Activated B cell treated with CpG ODN at 0.5 μM for 24 hours (primary cell): ENCODE results near the gene FAM187B. TPM values are rescaled to one million over a fixed set of nuclear protein-coding genes. Genes with fewer than 3 reads are reported as not detected.

Experiments
- ATAC-seq: fragments of 200-7000 bp; cut with Tn5 transposase; one replicate; pipeline ENCODE4 v1.10.0; 2021; ENCODE audit warnings: low read depth, mild to moderate bottlenecking, moderate library complexity
- CTCF ChIA-PET: fragments of 350-600 bp; sonication (Branson Sonifier 250); formaldehyde crosslinking; loops from one replicate; lab custom pipeline; 2021; ENCODE audit warnings: antibody characterized with exemption; lab: Charles Lee
- POLR2A ChIA-PET: fragments of 350-600 bp; sonication (Branson Sonifier 250); formaldehyde crosslinking; loops from one replicate; lab custom pipeline; 2021; ENCODE audit warnings: antibody characterized with exemption; lab: Charles Lee
- DNase-seq: peaks from one replicate; pipeline ENCODE4 v3.0.0; 2022
- H3K27ac Mint-ChIP-seq: one replicate; pipeline ENCODE4 v1.8.0; 2020; ENCODE audit warnings: mixed read lengths
- H3K27me3 Mint-ChIP-seq: one replicate; pipeline ENCODE4 v1.8.0; 2021; ENCODE audit warnings: mixed read lengths
- H3K36me3 Mint-ChIP-seq: one replicate; pipeline ENCODE4 v1.8.0; 2021; ENCODE audit warnings: low read depth, mixed read lengths
- H3K4me1 Mint-ChIP-seq: one replicate; pipeline ENCODE4 v1.8.0; 2021; ENCODE audit warnings: mixed read lengths
- H3K4me3 Mint-ChIP-seq: one replicate; pipeline ENCODE4 v1.8.0; 2020; ENCODE audit warnings: mild to moderate bottlenecking, mixed read lengths
- H3K9me3 Mint-ChIP-seq: one replicate; pipeline ENCODE4 v1.8.0; 2020; ENCODE audit warnings: mixed read lengths
- intact Hi-C: fragments of 100-400 bp; cut with micrococcal nuclease; formaldehyde crosslinking; loops from one replicate; pipeline ENCODE4 v1.15.1; 2024
- total RNA-seq: library from RNA; stranded (reverse); gene quantifications from 2 replicates; pipeline ENCODE4 v1.2.3, GENCODE V29; 2022
- TF ChIP-seq, protein P1 (sequence below): fragments of 200-600 bp; IDR thresholded peaks from one replicate; pipeline ENCODE4 v1.8.0; 2022; ENCODE audit warnings: antibody characterized with exemption, mild to moderate bottlenecking

FAM187B gene
- total RNA-seq, 1 donor from 2014 or later, result not detected

DNA sequence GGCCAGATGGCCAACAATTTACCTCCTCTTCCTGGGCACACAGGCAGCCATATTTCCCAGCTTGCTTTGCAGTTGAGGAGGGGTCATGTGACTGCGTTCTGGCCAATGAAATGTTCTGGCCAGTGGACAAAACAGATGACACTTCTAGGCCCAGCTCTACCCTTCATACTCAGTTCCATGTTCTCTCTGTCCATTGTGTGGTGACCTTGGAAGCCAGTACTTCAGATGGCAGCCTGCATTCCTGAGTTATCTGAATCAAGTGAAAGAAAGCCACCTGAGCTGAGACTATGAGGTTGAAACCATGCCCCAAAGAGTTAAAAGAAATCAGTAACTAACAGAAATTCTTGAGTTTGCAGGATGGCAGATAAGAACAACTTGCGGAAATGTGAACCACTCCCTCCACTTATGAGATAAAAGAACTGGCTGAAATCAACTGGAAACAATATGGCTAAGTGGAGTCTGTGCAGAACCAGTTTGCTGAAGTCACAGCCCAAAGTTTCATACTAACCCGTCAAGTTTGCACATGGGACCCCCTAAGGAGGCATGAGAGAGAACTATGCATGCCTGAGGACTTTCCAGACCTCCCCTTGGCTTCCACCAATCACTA lies 8.1 kb downstream of the FAM187B start:
- ChIA-PET CTCF (no interaction called here), POLR2A (no interaction called here)
- no peak for DNase-seq
- intact Hi-C loops, result no loop called here
- H3K9me3 Mint-ChIP-seq, result no peaks in the 10 kb centered on the region
- no peak for ATAC-seq
- H3K4me3 Mint-ChIP-seq, result no peak overlapping the region
- H3K4me1 Mint-ChIP-seq, result peaks cover 39% of the 10 kb centered on the region
- H3K27me3 Mint-ChIP-seq, result no peaks in the 10 kb centered on the region
- H3K27ac Mint-ChIP-seq, result no peak overlapping the region
- TF ChIP-seq, protein P1, sequence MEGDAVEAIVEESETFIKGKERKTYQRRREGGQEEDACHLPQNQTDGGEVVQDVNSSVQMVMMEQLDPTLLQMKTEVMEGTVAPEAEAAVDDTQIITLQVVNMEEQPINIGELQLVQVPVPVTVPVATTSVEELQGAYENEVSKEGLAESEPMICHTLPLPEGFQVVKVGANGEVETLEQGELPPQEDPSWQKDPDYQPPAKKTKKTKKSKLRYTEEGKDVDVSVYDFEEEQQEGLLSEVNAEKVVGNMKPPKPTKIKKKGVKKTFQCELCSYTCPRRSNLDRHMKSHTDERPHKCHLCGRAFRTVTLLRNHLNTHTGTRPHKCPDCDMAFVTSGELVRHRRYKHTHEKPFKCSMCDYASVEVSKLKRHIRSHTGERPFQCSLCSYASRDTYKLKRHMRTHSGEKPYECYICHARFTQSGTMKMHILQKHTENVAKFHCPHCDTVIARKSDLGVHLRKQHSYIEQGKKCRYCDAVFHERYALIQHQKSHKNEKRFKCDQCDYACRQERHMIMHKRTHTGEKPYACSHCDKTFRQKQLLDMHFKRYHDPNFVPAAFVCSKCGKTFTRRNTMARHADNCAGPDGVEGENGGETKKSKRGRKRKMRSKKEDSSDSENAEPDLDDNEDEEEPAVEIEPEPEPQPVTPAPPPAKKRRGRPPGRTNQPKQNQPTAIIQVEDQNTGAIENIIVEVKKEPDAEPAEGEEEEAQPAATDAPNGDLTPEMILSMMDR, result no peak
- H3K36me3 Mint-ChIP-seq, result no peaks in the 10 kb centered on the region

DNA sequence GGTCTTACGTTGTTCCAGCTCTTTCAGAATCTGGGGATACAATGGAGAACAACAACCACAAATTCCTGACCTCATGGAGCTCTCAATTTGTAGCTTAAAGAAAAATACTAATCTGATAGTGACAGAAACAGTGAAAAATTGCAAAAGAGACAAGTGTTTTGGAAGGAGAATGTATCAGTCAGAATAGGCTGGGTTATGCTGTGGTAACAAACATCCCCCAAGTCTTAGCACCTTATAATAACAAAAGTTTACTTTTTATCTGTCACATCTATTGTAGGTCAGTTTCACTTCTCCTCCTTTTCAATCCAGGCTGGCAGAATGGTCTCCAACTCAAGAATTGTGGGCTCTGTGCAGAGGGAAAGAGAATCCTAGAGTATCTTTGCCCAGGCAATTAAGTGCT lies 9.5 kb downstream of the FAM187B start:
- ChIA-PET POLR2A (interaction anchor here (0.5 to 0.8 kb wide), 3 partner anchors 13 to 17 kb away, joined by 3 to 8 read pairs (median 3); no protein-coding TSS in a partner anchor), CTCF (interaction anchor here (1.2 kb wide), 1 partner anchor 249 kb away, joined by 3 read pairs; no protein-coding TSS in a partner anchor)
- H3K4me1 Mint-ChIP-seq, result peaks cover 43% of the 10 kb centered on the region
- H3K27me3 Mint-ChIP-seq, result no peaks in the 10 kb centered on the region
- intact Hi-C loops, result no loop called here
- no peaks in the 10 kb centered on the region for H3K36me3 Mint-ChIP-seq
- DNase-seq, result no peak
- H3K27ac Mint-ChIP-seq, result no peak overlapping the region
- ATAC-seq, result no peak
- H3K4me3 Mint-ChIP-seq, result no peak overlapping the region
- TF ChIP-seq, protein P1, result no peak
- no peaks in the 10 kb centered on the region for H3K9me3 Mint-ChIP-seq

DNA sequence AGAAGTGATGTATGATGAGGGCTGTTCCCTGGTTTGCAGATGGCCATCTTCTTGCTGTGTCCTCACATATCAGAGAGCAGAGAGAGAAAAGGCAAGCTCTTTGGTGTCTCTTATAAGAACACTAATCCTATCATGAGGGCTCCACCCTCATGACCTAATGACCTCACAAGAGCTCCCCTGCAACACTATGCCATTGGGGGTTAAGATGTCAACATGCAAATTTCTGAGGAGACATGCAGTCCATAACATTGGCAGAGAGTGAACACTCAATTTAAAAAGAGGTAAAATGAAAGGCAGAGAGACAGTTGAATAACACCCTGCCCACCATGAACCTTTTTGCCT lies 10.9 kb downstream of the FAM187B start:
- no peaks in the 10 kb centered on the region for H3K27me3 Mint-ChIP-seq
- TF ChIP-seq, protein P1, result no peak

DNA sequence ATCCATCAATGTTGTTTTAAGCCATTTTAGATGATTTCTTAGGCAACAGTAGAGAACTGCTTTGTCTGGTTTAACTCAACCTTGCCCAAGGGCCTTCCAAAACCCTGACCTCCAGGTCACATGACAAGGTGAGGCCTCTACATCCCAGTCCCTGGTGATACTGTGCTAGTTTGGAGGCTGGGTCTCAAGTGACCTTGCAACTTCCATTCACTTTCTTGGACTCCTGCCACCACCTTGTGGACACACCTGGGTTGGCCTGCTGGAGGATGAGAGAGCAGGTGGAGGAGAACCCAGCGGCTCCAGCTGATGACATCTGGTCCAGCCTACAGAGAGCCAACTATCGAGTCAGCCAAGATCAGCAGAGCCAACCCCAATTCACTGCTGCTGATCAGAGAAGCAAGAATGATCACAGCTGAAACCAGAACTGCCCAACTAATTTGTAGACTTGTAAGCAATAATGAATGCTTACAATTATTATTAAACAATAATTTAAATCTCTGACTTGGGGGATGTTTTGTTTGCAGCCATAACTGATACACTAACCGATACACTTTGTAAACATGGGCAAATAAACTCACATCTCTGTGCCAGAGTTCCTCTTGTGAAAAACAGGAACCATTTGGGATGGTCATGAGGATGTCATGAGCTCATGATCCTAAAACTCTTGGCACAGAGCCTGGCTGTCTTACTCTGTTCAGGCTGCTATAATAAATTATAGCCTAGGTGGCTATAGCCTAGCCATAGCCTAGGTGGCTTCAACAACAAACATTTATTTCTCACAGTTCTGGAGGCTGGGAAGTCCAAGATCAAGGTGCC lies 11.5 kb downstream of the FAM187B start:
- peak overlapping the region; percentile 98 for H3K27ac Mint-ChIP-seq
- no peak overlapping the region for H3K4me3 Mint-ChIP-seq
- no peaks in the 10 kb centered on the region for H3K9me3 Mint-ChIP-seq
- intact Hi-C loops, result loop anchor here (1.0 kb wide), 2 partner anchors 103 to 150 kb away; no protein-coding TSS in a partner anchor
- no peak for ATAC-seq
- H3K36me3 Mint-ChIP-seq, result no peaks in the 10 kb centered on the region
- ChIA-PET POLR2A (interaction anchor here (0.7 to 6.8 kb wide), 5 partner anchors 11 to 75 kb away, joined by 4 to 63 read pairs (median 18); partner anchors contain the start of gene FXYD5), CTCF (interaction anchor here (0.8 to 3.1 kb wide), 10 partner anchors 10 to 150 kb away, joined by 3 to 27 read pairs (median 4); partner anchors contain the start of genes FXYD3, FXYD5 and FXYD7)
- no peaks in the 10 kb centered on the region for H3K27me3 Mint-ChIP-seq
- no peak for DNase-seq
- peaks cover 52% of the 10 kb centered on the region for H3K4me1 Mint-ChIP-seq
- TF ChIP-seq, protein P1, result no peak

More for the DNA sequence above, 10.9 kb downstream of the FAM187B start:
- Mint-ChIP-seq H3K27ac (no peak overlapping the region), H3K9me3 (no peaks in the 10 kb centered on the region), H3K4me3 (no peak overlapping the region), H3K36me3 (no peaks in the 10 kb centered on the region), H3K4me1 (peaks cover 49% of the 10 kb centered on the region)
- DNase-seq (no peak), ATAC-seq (no peak)
- ChIA-PET POLR2A (interaction anchor here (0.7 to 5.2 kb wide), 3 partner anchors 11 to 76 kb away, joined by 4 to 36 read pairs (median 18); no protein-coding TSS in a partner anchor), CTCF (interaction anchor here (0.8 to 3.1 kb wide), 6 partner anchors 11 to 75 kb away, joined by 3 to 27 read pairs (median 4); partner anchors contain the start of genes FXYD5 and FXYD7)
- intact Hi-C loops, result loop anchor here (1.0 kb wide), 2 partner anchors 103 to 150 kb away; no protein-coding TSS in a partner anchor
